Measurements from ENCODE around the gene ADAM30. TPM values are rescaled to one million over a fixed set of nuclear protein-coding genes. Genes with fewer than 3 reads are reported as not detected.

Gene ADAM30
- total RNA-seq, 1 experiment from 2014 or later = not detected

DNA sequence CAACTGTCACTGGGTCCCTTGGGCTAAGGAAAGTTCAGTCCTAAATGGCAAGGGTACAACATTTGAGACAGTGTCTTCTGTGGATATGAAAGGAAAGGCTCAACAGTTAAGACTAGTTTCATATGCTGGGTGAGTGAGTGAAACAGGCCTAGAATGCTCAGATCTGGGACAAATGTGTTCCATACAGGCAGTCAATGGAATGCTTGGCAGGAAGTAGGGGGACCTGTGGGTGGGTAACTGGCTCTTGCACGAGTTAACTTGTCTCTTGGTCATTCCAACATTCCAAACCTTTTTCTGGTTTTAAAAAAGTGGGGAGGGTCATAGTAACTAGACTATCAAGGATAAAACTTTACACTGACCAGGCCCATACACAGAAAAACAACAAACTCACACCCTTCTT is 17.8 kb upstream of the ADAM30 start:
- Histone ChIP-seq H3F3A (ENCODE audit: low read length, unreplicated experiment) (no peaks in the 10 kb centered on the region), H2AFZ (ENCODE audit: low read length) (no peak overlapping the region), H3K9me3 (ENCODE audit: low read length) (no peaks in the 10 kb centered on the region), H3K4me1 (ENCODE audit: insufficient read depth, low read length) (no peaks in the 10 kb centered on the region), H3K4me2 (ENCODE audit: low read length) (no peak overlapping the region), H3K27me3 (ENCODE audit: low read length) (no peaks in the 10 kb centered on the region), H3K36me3 (ENCODE audit: low read depth, low read length) (peaks cover 34% of the 10 kb centered on the region), H3K27ac (ENCODE audit: low read length) (no peak overlapping the region), H3K79me2 (ENCODE audit: low read length) (no peaks in the 10 kb centered on the region), H3K9ac (ENCODE audit: low read length) (no peak overlapping the region), H4K20me1 (ENCODE audit: low read length) (no peaks in the 10 kb centered on the region), H3K4me3 (ENCODE audit: low read length) (no peak overlapping the region), H3K9me2 (replicated peaks; ENCODE audit: low read length) (no peaks in the 10 kb centered on the region)
- ChIA-PET CTCF (no interaction called here), POLR2A (ENCODE audit: unreplicated experiment) (no interaction called here)
- ATAC-seq (no peak), DNase-seq (no peak)
- BruUV-seq (replicated peaks) = no TSS peak
- no peak for TF ChIP-seq EZH2phosphoT487 (IDR thresholded peaks at IDR 0.05; ENCODE audit: borderline replicate concordance, low read length)
- TF ChIP-seq, protein P1, sequence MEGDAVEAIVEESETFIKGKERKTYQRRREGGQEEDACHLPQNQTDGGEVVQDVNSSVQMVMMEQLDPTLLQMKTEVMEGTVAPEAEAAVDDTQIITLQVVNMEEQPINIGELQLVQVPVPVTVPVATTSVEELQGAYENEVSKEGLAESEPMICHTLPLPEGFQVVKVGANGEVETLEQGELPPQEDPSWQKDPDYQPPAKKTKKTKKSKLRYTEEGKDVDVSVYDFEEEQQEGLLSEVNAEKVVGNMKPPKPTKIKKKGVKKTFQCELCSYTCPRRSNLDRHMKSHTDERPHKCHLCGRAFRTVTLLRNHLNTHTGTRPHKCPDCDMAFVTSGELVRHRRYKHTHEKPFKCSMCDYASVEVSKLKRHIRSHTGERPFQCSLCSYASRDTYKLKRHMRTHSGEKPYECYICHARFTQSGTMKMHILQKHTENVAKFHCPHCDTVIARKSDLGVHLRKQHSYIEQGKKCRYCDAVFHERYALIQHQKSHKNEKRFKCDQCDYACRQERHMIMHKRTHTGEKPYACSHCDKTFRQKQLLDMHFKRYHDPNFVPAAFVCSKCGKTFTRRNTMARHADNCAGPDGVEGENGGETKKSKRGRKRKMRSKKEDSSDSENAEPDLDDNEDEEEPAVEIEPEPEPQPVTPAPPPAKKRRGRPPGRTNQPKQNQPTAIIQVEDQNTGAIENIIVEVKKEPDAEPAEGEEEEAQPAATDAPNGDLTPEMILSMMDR (conservative IDR thresholded peaks at IDR 0.05; ENCODE audit: low read depth, low read length) = no peak
- TF ChIP-seq EZH2 (IDR thresholded peaks at IDR 0.05; ENCODE audit: low read length, unreplicated experiment) = no peak
- intact Hi-C loops (cut with micrococcal nuclease) = no loop called here

DNA sequence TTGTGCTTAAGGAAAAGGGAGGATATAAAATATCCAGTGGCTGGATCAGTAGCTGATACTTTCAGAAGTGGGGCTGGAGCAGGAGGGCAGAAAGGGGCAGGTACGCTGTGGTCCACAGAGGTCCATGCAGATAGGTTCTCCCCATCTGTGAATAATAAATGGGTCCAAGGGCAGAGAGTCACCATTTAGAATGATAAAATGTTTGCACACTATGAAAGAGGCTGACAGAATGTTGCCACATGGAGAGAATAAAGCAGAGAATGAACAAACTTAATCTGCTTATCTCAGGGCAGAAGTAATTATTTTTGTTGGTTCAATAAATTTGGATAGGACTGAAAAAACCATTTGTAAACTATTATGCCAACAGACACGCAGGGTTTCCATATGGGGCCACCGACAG is 16.6 kb upstream of the ADAM30 start:
- Histone ChIP-seq H2AFZ (ENCODE audit: low read length) (no peak overlapping the region), H3F3A (ENCODE audit: low read length, unreplicated experiment) (no peaks in the 10 kb centered on the region), H3K4me1 (ENCODE audit: insufficient read depth, low read length) (no peaks in the 10 kb centered on the region), H3K27me3 (ENCODE audit: low read length) (no peaks in the 10 kb centered on the region), H4K20me1 (ENCODE audit: low read length) (no peaks in the 10 kb centered on the region), H3K9me3 (ENCODE audit: low read length) (no peaks in the 10 kb centered on the region), H3K4me2 (ENCODE audit: low read length) (no peak overlapping the region), H3K9ac (ENCODE audit: low read length) (no peak overlapping the region), H3K36me3 (ENCODE audit: low read depth, low read length) (peaks cover 28% of the 10 kb centered on the region), H3K79me2 (ENCODE audit: low read length) (no peaks in the 10 kb centered on the region), H3K4me3 (ENCODE audit: low read length) (no peak overlapping the region), H3K27ac (ENCODE audit: low read length) (no peak overlapping the region), H3K9me2 (replicated peaks; ENCODE audit: low read length) (no peaks in the 10 kb centered on the region)
- ATAC-seq (no peak), DNase-seq (no peak)
- TF ChIP-seq EZH2phosphoT487 (IDR thresholded peaks at IDR 0.05; ENCODE audit: borderline replicate concordance, low read length) (no peak), EZH2 (IDR thresholded peaks at IDR 0.05; ENCODE audit: low read length, unreplicated experiment) (no peak)
- TF ChIP-seq, protein P1 (conservative IDR thresholded peaks at IDR 0.05; ENCODE audit: low read depth, low read length) = no peak
- intact Hi-C loops (cut with micrococcal nuclease) = no loop called here
- ChIA-PET POLR2A (ENCODE audit: unreplicated experiment) (no interaction called here), CTCF (no interaction called here)
- no TSS peak for BruUV-seq (replicated peaks)

DNA sequence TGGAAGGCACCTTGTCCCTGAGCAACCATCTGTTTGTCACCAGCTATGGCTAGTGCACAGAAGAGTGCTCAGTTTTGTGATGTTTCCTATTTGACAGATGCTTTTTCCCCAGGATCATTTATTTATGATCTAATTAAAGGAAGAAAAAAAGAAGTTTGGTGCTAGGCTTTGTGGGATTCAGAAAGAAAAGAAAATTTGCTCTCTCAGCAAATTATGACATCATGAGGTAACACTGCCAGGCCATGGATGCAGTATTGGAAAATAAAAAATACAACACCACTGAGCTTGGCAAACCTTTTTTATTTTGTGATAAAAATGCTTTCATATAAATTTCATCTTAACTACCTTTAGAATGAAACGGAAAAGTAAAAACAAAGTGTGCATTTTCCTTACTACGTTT is 15.5 kb upstream of the ADAM30 start:
- ATAC-seq (no peak), DNase-seq (no peak)
- no peak overlapping the region for H3K9ac ChIP-seq (ENCODE audit: low read length)
- H4K20me1 ChIP-seq (ENCODE audit: low read length) = no peaks in the 10 kb centered on the region
- no peaks in the 10 kb centered on the region for H3K27me3 ChIP-seq (ENCODE audit: low read length)
- no peak overlapping the region for H3K4me3 ChIP-seq (ENCODE audit: low read length)
- no peak overlapping the region for H3K4me2 ChIP-seq (ENCODE audit: low read length)
- no peak for TF ChIP-seq EZH2 (IDR thresholded peaks at IDR 0.05; ENCODE audit: low read length, unreplicated experiment)
- no peak for TF ChIP-seq EZH2phosphoT487 (IDR thresholded peaks at IDR 0.05; ENCODE audit: borderline replicate concordance, low read length)
- TF ChIP-seq, protein P1 (conservative IDR thresholded peaks at IDR 0.05; ENCODE audit: low read depth, low read length) = no peak
- CTCF ChIA-PET = no interaction called here
- no peaks in the 10 kb centered on the region for H3F3A ChIP-seq (ENCODE audit: low read length, unreplicated experiment)
- peaks cover 20% of the 10 kb centered on the region for H3K36me3 ChIP-seq (ENCODE audit: low read depth, low read length)
- no peak overlapping the region for H3K27ac ChIP-seq (ENCODE audit: low read length)
- intact Hi-C loops (cut with micrococcal nuclease) = no loop called here
- no peaks in the 10 kb centered on the region for H3K9me2 ChIP-seq (replicated peaks; ENCODE audit: low read length)
- no peaks in the 10 kb centered on the region for H3K4me1 ChIP-seq (ENCODE audit: insufficient read depth, low read length)
- no peaks in the 10 kb centered on the region for H3K79me2 ChIP-seq (ENCODE audit: low read length)
- H3K9me3 ChIP-seq (ENCODE audit: low read length) = no peaks in the 10 kb centered on the region
- H2AFZ ChIP-seq (ENCODE audit: low read length) = no peak overlapping the region
- BruUV-seq (replicated peaks) = no TSS peak
- POLR2A ChIA-PET (ENCODE audit: unreplicated experiment) = no interaction called here
